SK-N-MC (cell line): Measurements from ENCODE around the gene OSBPL5.
"Not testable (repeated sequence)": the region's sequence is repeated elsewhere in the genome, so short reads cannot be mapped to it uniquely, and the experiment has no call there.

ENCODE experiments used
- EZH2 ChIP-seq: fragments of 200-600 bp; sonication (generic); IDR thresholded peaks from one replicate; pipeline ENCODE4 v1.6.1; 2017; ENCODE audit warnings: antibody characterized with exemption
- FOXP2 ChIP-seq: optimal IDR thresholded peaks from 2 replicates; pipeline ENCODE3; 2011; ENCODE audit warnings: mild to moderate bottlenecking, moderate library complexity; ENCODE audit not compliant: insufficient read depth; ENCODE audit errors: extremely low read length, control extremely low read depth
- POLR2AphosphoS5 ChIP-seq: IDR thresholded peaks from 2 replicates; pipeline ENCODE4 v1.6.1; 2012; ENCODE audit warnings: mild to moderate bottlenecking, low read depth, low read length, borderline replicate concordance

- not testable (repeated sequence) for TF ChIP-seq EZH2, POLR2AphosphoS5, FOXP2
Observed at GRCh38 chr11:3113661-3114060, 51.4 kb downstream of the OSBPL5 start.
